ENCODE measurements around the gene AGAP1.
"Not testable (repeated sequence)": the region's sequence is repeated elsewhere in the genome, so short reads cannot be mapped to it uniquely, and the experiment has no call there.

The AGAP1 gene

DNA sequence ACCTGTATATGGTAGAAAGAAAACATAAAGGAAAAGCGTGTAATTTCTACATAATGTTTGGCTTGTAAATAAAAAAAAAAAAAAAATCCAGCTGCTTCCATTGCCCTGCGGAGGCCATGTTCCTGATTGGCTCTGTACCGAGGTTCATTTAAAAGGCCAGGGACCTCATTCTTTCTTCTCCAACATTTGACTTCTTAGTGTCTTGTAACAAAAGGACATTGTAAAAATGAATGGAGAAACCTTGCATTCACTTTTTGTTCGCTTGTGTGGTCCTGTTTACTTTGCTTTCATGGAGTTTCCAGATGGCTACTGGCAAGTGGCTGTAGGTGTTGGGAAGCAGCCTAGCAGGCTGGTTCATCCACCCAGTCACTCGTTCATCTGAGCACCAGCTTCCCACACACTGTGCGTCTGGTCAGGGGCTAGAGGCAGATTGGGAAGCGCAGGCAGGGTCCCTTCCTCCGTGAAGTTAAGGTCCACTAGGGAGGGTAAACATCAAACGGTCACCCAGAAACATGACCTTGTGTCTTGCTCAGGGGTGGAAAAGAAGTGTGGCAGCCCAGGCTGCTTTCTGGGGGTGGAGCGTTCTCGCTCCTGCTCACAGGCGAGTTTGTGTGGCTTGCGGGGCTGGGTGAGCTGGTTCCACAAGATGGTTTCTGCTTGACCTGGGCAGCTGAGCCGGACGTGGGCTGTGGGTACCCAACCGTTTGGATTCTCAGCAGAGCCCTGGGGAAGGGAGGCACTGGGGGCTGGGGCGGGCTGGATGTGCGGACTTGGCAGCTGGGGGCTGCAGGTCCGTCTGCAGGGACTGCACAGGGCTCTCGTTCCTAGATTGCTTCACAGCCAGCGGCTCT is 260.7 kb downstream of the AGAP1 start:
- DNase-seq (ENCODE audit: low read depth in 4 of 4, low spot score in 1 of 4): no peak

DNA sequence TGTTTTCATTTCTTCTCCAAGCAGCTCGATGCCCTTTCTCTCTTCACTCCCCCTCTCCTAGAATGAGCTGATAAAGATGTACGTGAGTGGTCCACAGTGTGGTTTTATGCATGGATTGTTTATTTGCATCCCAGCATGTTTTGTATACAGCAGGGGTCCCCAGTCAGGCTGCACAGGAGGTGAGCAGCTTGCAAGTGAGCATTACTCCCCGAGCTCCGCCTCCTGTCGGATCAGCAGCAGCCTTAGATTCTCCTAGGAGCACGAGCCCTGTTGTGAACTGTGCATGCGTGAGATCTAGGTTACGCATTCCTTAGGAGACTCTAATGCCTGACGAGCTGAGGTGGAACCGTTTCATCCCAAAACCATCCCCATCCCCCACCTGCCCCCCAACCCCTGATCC is 262.6 kb downstream of the AGAP1 start:
- no peak for DNase-seq (ENCODE audit: low read depth in 4 of 4, low spot score in 1 of 4)

DNA sequence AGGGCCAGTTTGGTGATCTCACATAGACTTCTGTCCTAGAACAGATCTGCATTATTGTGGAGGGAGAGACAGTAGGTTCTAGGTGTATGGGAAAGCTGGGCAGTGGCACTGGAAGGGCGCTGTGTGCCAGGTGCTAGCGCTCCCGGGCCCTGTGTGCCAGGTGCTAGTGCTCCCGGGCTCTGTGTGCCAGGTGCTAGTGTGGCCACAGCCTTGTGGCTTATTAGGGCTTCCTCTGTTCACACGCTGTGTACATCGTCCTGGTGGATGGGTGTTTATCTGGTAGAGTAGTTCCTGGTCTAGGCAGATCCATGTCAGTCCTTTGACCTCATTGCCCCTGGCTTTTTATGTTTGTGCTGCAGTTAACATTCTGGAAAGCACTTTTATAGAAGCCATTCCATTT is 263.4 kb downstream of the AGAP1 start:
- no peak for DNase-seq (ENCODE audit: low read depth in 4 of 4, low spot score in 1 of 4)

DNA sequence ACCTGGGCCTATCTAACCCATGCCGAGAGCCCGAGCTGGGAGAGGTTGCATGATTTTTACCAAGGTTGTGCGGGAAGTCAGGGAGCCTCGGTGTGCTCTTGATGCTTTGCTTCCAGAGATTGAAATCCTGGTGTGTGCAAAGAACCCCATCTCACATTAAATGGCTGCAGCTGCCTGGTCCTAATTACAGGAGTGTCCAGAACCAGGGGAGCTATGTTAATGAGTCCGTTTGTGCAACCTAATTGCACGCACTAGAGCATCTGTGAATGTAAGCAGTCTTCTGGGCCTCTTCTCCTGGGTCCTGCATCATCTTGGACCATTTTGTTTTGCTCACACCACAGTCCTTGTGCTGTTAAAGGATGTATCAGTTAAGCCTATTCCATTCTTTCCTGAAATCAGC is 263.8 kb downstream of the AGAP1 start:
- no peak for DNase-seq (ENCODE audit: low read depth in 4 of 4, low spot score in 1 of 4)

DNA sequence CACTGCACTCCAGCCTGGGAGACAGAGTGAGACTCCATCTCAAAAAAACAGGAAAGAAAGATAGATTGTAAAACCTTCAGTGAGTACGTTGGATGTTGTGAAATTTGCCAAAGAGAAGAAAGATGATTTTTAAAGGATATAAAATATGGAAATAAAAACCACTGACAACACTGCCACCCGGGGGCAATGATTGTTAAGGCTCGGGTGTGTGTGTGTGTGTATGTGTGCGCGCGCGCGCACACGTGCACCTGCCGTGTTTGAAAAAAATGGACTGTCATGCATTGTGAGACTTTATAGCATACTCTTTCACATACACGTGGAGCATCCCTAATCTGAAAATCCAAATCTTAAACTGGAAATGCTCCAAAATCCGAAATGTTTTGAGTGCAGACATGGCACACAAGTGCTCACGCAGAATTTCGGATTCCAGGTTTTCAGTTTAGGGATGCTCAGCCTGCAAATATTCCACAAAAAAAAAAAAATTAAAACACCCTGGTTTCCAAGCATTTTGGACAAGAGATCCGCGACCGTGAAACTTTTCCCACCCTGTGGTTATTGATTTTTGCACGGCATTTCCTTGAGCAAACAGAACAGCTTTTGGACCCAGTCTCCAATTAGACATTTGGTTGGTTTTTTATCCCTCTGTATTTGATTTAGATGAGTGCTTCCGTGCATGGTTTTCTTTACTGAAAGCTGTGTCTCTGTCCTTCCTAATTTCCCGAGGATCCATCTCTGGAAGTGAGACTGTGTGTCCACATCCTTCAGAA is 269.2 kb downstream of the AGAP1 start:
- DNase-seq (ENCODE audit: low read depth in 4 of 4, low spot score in 1 of 4): no peak

DNA sequence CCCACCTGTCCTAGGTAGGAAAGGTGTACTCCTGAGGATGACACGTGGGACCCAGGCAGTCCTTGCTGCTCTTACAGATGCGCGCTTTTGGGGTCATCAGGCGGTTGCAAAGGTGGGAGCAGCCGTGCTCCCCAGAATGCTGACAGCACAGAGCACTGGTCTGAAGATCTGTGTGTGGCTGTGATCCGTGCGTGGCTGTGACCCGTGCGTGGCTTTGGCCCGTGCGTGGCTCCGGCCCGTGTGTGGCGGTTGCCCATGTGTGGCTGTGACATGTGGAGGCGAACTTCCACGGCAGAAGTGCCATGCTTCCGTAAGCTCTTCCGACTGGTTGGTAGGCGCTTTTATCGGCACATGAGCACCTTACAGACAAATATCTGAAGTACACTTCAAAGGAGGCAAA is 270.0 kb downstream of the AGAP1 start:
- no peak for DNase-seq (ENCODE audit: low read depth in 4 of 4, low spot score in 1 of 4)

DNA sequence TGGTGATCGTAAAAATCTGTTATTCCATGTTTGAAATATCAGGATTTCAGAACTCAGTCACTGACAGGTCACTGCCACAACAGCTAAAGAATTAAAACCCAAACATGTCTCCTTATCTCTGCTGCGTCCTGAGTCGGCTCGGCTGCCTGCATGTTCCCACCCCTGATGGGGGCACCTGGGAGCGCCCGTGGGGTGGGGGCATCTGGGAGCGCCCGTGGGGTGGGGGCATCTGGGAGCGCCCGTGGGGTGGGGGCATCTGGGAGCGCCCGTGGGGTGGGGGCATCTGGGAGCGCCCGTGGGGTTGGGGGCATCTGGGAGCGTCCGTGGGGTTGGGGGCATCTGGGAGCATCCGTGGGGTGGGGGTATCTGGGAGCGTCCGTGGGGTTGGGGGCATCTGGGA is 270.6 kb downstream of the AGAP1 start:
- not testable (repeated sequence) for DNase-seq (ENCODE audit: low read depth in 4 of 4, low spot score in 1 of 4)

DNA sequence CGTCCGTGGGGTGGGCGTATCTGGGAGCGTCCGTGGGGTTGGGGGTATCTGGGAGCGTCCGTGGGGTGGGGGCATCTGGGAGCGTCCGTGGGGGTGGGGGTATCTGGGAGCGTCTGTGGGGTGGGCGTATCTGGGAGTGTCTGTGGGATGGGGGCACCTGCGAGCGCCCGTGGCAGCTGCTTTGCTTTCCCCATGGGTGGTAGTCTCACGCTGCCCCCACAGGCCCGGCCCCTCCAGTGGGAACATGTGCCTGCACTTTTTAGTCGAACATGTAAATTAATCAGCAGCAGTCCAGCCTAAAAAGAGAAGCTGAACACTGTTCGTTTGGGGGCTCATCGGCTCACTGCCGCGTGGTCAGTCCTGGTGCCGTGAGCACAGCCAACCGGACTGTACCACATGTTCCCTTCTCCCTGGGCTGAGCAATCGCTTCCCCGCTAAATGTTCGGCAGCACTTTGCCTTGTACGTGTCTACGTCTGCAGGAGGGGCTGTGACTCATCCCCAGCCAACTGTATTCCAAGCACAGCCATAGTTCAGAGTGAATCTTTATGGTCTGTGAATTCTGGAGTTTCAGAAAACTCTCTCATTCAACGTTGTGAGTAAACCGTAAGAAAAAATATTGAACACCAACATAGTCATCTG is 271.5 kb downstream of the AGAP1 start:
- no peak for DNase-seq (ENCODE audit: low read depth in 4 of 4, low spot score in 1 of 4)

DNA sequence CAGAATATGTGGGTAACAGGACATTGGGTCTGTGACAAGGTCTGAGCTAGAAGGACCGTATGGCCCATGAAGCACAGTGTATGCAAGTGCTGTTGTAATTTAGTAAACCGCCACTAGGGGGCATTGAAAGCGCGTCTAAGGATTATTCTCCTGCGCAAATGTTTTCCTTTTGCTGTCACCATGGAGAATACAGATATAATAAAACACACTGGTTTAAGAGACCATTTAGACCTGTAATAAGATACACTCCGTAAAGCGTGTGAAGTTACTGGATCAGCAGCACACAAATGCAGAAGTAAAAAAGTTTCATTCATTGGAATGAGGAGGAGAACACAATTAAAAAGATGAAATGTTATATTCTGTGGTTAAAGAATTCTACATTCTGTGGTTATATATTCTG is 272.4 kb downstream of the AGAP1 start:
- peak; percentile 10 to 33 (median 22) for DNase-seq (ENCODE audit: low read depth in 4 of 4, low spot score in 1 of 4)

DNA sequence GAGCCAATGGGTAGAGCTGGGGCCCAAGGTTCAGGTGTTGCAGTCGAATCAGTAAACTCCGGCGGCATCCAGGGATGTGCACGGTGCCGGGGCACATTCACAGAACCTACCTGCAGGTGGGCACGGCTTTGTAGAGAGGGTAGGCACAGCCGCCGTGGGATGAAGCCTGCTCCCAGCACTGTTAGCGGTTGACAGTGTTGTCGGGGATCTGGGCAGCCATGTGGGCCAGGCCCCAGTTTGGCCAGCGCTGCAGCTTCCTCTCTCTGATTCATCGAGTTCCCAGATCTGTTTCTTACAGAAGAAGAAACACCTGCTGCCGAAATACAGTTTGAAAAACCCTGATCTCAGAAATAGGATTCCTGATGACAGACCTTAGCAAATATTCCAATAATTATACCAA is 274.8 kb downstream of the AGAP1 start:
- DNase-seq (ENCODE audit: low read depth in 4 of 4, low spot score in 1 of 4): no peak

DNA sequence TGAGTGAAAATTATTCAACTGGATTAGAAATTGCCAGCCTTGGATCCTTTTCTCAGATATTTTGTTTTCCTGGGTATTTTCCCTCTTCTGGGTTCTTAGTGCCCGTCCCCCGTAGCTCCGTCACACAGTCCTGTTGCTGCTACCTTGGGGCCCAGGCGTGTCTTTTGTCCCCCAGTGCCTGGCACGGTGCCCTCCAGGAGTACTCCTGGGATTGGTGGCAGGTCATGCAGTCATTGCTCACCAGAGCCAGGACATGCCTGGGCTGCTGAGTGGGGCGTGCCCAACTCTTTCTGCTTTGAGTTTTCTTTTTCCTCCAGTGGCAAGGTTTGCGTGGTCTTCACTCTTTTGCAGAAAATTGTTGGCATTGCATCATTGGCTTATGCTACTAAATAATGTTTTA is 275.2 kb downstream of the AGAP1 start:
- DNase-seq (ENCODE audit: low read depth in 4 of 4, low spot score in 1 of 4): no peak

DNA sequence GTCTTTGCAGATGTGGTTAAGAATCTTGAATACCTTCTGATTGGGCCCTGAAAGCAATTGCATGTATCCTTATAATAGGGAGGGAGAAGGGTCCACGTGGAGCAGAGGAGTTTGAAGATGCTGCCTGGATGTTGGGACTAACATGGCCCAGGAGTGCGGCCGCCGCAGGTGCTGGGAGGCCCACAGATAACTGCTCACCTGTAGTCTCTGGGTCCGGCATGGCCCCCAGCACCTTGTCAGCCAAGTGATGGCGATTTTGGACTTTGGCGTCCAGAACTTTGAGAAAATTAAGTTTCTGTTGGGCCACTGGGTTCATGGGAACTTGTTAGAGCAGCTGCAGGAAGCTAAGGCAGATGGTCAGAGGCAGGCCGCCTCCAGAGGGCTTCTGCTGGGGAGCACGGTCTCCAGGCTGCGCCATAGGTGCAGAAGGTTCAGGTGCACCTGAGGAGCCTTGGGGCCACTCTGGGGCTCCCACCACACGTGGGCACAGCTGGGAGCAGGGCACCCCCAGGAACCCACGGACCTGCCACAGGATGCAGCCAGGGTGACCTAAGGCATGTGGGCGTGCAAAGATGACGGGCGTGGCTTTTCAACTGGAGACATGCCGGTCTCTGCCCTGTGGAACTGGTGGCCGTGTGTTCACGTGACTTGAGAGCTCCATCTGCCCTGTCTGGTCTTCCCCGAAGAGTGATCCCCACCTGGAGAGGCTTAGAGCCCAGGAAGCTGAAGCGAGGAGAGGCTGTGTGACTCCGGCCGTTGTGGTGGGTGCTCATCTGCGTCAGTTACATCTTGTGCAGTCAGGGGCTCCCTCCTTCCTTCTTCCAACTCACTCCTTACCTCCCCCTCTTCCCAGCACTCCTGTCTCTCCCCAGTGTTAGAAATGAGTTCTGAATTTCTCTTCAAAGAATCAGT is 277.3 kb downstream of the AGAP1 start:
- DNase-seq (ENCODE audit: low read depth in 4 of 4, low spot score in 1 of 4): no peak

DNA sequence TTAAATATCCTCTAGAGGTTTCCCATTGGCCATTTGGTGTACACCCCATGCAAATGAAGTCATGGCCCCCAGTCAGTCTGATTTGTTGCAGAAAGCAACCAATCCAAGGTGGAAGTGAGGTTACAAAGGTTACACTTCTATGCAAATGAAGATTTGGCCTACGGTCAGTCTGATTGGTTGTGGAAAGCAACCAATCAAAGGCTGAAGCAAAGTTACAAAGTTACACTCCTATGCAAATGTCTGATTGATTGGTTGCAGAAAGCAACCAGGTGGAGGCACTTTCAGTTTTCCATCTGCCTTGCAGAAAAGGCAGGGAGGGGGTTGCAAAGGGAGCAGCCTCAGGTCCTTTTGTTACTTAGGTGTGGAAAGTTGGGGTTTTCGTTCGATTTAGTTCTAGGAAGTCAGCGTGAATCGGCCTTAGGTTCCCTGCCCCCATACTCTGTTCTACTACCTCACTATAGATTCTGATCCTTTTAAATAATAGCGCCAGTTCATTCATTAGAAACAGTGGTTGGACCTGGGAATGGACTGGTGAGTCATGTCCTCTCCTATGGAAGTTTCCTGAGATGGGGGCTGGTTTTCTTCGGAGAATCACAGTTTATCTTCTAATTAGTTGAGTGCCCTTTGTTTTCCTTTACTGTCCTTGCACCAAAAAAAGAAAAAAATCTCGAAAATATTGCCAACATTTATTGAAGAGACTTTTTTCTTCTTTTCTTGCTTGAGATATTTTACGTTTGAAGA is 279.5 kb downstream of the AGAP1 start:
- DNase-seq (ENCODE audit: low read depth in 4 of 4, low spot score in 1 of 4): no peak

DNA sequence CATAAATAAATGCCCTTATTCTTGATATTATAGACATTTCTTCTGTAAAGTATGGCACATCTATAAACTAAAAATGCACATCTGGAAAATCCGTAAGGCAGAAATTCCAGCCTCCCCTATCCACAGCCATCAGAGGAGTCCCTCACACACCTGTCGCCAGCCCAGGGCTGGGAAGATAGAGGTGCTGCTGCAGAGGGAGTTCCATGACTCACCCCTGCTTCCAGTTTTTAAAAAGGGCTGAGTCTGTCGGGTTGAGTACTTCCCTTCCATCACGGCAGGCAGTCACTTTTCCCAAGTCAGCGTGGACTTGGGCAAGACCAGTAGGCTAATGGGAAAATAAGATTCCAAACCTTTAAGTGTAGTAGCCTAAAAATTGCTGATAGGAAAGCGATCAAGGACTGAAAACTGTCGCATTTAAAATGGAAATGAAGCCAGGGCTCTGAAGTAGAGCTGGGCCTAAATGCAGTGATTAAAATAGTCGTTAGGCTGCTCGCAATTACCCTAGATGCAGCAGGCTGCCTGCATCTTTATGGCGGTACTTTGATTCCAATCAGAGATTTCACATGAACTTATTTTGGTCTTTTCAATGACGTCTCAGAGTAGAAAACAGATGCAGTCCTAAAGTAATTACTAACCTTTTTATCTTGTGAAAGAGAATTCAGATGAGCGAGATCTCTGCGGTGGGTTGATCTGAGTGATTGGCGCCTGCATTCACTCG is 280.5 kb downstream of the AGAP1 start:
- no peak for DNase-seq (ENCODE audit: low read depth in 4 of 4, low spot score in 1 of 4)

DNA sequence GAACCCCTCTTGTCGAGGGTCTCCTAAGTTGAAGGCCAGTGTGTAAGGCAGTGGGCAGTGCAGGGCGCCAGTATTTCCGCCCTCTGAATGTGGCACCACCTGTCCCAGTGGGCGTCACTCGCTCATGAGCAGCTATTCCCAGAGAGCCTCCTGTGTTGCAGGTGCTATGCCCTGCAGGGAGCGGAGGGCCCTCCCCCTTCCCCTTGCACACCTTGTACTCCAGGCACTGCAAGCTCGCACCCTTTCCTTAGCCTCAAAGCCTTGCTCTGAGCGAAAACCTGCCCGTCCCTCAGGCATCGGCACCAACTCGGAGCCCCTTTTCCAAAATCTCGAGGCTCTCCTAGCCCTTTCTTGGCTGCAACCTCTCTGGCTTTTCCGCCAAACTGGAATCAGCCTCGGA is 282.7 kb downstream of the AGAP1 start:
- DNase-seq (ENCODE audit: low read depth in 4 of 4, low spot score in 1 of 4): no peak

DNA sequence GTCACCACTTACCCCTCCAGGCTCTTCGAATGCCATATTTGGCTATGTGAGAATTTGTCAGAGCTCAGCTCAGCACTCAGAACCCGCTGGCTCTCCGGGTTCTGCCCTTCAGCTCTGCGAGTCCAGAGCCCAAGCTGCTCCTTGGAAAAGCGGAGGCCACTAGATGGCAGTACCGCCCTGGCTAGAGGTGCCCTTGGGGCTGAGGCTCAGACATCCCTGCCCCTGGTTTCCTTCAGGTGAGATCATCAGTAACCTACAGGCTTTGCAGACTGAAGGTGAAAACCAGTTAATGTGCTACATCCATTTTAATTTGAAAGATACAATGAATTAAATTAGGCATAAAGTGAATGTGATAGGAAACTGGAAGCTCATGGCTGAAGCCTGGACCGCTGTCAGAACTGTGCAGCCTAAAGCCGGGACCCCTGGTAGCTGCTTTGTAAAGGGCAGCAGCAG is 285.6 kb downstream of the AGAP1 start:
- DNase-seq (ENCODE audit: low read depth in 4 of 4, low spot score in 1 of 4): peak; percentile 13 to 51 (median 40)

DNA sequence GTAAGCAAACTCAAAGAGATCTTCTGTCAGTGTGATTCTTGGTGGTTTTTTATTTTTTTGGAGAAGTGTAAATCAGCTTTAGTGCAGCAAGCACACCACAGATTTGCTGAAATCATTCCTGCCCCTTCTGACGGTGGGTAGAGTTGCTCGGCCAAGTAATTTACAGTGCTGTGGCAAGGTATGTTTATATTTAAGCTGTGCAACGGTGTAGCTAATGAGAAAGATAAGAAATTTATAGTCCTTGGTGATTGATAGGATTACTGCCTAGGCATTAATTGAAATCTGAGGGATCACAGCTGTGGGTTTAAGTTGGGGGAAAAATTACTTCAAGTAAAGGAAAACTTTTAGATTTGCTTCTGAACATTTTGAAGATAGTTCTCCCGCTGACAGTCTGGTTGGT is 286.6 kb downstream of the AGAP1 start:
- no peak for DNase-seq (ENCODE audit: low read depth in 4 of 4, low spot score in 1 of 4)

DNA sequence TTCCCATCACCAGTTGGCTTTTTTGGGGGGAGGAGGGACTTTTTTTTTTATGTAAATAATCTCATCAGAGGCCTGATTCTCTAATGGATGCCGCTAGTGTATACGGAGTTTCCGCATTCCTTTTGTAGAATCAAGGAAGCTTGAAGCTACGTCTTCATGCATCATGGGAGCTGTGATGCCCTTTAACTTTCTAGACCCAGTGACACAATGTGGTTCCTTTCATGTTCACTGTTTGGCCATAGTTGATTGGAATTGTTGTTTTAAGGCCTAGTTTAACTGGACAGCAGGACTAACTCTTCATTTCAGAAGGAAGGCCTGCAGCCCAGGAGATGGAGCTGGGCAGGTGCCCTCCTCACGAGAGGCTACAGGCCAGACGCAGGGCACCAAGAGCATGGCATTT is 287.9 kb downstream of the AGAP1 start:
- no peak for DNase-seq (ENCODE audit: low read depth in 4 of 4, low spot score in 1 of 4)

DNA sequence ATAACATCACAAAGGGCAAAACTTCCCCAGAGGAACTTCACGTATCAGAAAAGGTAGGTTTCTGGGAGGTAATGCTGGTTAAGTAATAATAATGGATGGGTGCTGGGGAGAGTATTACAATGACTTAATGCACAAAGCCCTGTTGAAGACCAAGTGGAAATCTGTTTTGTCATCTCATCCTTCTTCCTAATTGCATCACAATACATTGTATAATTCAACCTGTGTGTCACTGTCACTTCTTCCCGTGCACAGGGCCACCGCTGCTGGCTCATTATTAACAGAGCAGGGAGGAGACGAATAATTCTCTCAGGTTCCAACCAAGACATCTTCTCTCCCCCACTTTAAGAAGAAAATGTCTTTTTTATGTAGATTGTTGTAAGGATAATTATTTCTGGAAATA is 290.9 kb downstream of the AGAP1 start:
- DNase-seq (ENCODE audit: low read depth in 4 of 4, low spot score in 1 of 4): no peak

DNA sequence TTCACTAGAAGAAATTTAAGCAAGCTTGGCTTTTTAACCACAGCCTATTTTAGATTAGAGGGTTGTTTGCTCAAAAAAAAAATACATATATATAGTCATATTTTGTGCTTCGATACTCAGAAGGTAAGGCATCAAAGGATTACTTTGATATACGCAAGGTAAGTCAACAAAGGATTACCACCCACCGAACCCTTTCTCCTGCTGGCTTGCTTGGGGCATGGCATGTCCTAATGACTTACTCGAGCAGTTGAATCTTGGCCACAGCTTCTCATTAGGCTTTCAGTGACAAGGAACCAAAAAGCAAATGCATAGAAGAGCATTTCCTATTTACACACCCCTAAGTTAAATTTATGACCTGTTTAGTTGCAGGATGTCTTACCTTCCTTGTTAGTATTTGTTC is 295.7 kb downstream of the AGAP1 start:
- DNase-seq (ENCODE audit: low read depth in 4 of 4, low spot score in 1 of 4): no peak
